Caco-2 (cell line): ENCODE measurements around the gene CDON. TPM values are rescaled to one million over a fixed set of nuclear protein-coding genes. Genes with fewer than 3 reads are reported as not detected.

Experiments
- BruUV-seq: library from RNA; stranded (reverse); fragments of 400-500 nt; replicated peaks from 2 replicates; lab custom pipeline; 2021; lab: Mats Ljungman, UMichigan
- CTCF ChIA-PET: fragments of 300-600 bp; sonication (Branson Sonifier 250); formaldehyde crosslinking; loops from one replicate; lab custom pipeline; 2022; ENCODE audit warnings: antibody characterized with exemption; lab: Charles Lee
- POLR2A ChIA-PET: fragments of 300-600 bp; sonication (Branson Sonifier 250); formaldehyde crosslinking; loops from one replicate; lab custom pipeline; 2022; ENCODE audit warnings: antibody characterized with exemption; lab: Charles Lee
- DNase-seq, 2 experiments: peaks; one replicate each; pipeline versions ENCODE4 v3.0.0 to v3.0.0-alpha.2; 2020 to 2022
- H3K27me3 ChIP-seq: replicated peaks from 2 replicates; pipeline ENCODE4 v1.6.0; 2011; ENCODE audit warnings: low read length; ENCODE audit not compliant: control insufficient read depth, insufficient read depth
- H3K36me3 ChIP-seq: 2 replicates; pipeline ENCODE4 v1.5.1; 2011; ENCODE audit warnings: low read length; ENCODE audit not compliant: control insufficient read depth, insufficient read depth
- H3K4me1 ChIP-seq: fragments of 250-450 bp; sonication (Bioruptor Pico); 2 replicates; pipeline ENCODE4 v1.5.1; 2020; ENCODE audit warnings: mild to moderate bottlenecking
- H3K4me3 ChIP-seq: 2 replicates; pipeline ENCODE4 v1.5.1; 2011; ENCODE audit warnings: low read depth, mild to moderate bottlenecking, control low read depth, low read length
- H3K9me3 ChIP-seq: fragments of 250-450 bp; sonication (Bioruptor Pico); 2 replicates; pipeline ENCODE4 v1.5.1; 2020; ENCODE audit warnings: mild to moderate bottlenecking, moderate library complexity
- H3K27ac Mint-ChIP-seq: one replicate; pipeline ENCODE4 v1.8.0; 2022; ENCODE audit warnings: mixed read lengths; ENCODE audit not compliant: unreplicated experiment
- H3K27me3 Mint-ChIP-seq: one replicate; pipeline ENCODE4 v1.8.0; 2022; ENCODE audit warnings: mixed read lengths; ENCODE audit not compliant: insufficient read depth, unreplicated experiment
- H3K36me3 Mint-ChIP-seq: one replicate; pipeline ENCODE4 v1.8.0; 2022; ENCODE audit warnings: mild to moderate bottlenecking, mixed read lengths; ENCODE audit not compliant: insufficient read depth, unreplicated experiment
- H3K4me1 Mint-ChIP-seq: one replicate; pipeline ENCODE4 v1.8.0; 2022; ENCODE audit warnings: low read depth, mixed read lengths; ENCODE audit not compliant: unreplicated experiment
- H3K4me3 Mint-ChIP-seq: one replicate; pipeline ENCODE4 v1.8.0; 2022; ENCODE audit warnings: mild to moderate bottlenecking, moderate library complexity, mixed read lengths; ENCODE audit not compliant: unreplicated experiment
- H3K9me3 Mint-ChIP-seq: one replicate; pipeline ENCODE4 v1.8.0; 2022; ENCODE audit warnings: mixed read lengths; ENCODE audit not compliant: unreplicated experiment
- intact Hi-C: fragments of 100-400 bp; cut with micrococcal nuclease; formaldehyde crosslinking; loops from one replicate; pipeline ENCODE4 v1.10.0; 2022; ENCODE audit not compliant: unreplicated experiment
- total RNA-seq: library from RNA; stranded (reverse); gene quantifications from 2 replicates; pipeline ENCODE4 v1.2.3, GENCODE V29; 2022
- TF ChIP-seq, protein P1 (sequence below), 2 experiments: fragments of 200-600 bp in 1 of 2; IDR thresholded peaks; 1 replicate in 1 of 2; 2 replicates in 1 of 2; pipeline versions ENCODE4 v1.5.1 to v1.8.0; 2011 to 2022; ENCODE audit warnings: antibody characterized with exemption in 1 of 2, control low read depth in 1 of 2, inconsistent platforms in 1 of 2, low read depth in 1 of 2, low read length in 1 of 2, mild to moderate bottlenecking in 1 of 2, moderate library complexity in 1 of 2; ENCODE audit not compliant: insufficient read depth in 1 of 2, severe bottlenecking in 1 of 2, unreplicated experiment in 1 of 2

The CDON gene
- total RNA-seq, 1 experiment from 2014 or later: 6.8 TPM

GRCh38 chr11:125949271-125950177 lies 113.1 kb downstream of the CDON start:
- POLR2A ChIA-PET: no interaction called here
- CTCF ChIA-PET: no interaction called here
- H3K4me3 ChIP-seq: no peak overlapping the region
- peaks cover 4% of the 10 kb centered on the region for H3K27me3 Mint-ChIP-seq
- H3K9me3 Mint-ChIP-seq: no peaks in the 10 kb centered on the region
- no peaks in the 10 kb centered on the region for H3K36me3 Mint-ChIP-seq
- intact Hi-C loops: no loop called here
- no TSS peak for BruUV-seq
- no peaks in the 10 kb centered on the region for H3K27me3 ChIP-seq
- no peaks in the 10 kb centered on the region for H3K4me1 ChIP-seq
- TF ChIP-seq, protein P1, sequence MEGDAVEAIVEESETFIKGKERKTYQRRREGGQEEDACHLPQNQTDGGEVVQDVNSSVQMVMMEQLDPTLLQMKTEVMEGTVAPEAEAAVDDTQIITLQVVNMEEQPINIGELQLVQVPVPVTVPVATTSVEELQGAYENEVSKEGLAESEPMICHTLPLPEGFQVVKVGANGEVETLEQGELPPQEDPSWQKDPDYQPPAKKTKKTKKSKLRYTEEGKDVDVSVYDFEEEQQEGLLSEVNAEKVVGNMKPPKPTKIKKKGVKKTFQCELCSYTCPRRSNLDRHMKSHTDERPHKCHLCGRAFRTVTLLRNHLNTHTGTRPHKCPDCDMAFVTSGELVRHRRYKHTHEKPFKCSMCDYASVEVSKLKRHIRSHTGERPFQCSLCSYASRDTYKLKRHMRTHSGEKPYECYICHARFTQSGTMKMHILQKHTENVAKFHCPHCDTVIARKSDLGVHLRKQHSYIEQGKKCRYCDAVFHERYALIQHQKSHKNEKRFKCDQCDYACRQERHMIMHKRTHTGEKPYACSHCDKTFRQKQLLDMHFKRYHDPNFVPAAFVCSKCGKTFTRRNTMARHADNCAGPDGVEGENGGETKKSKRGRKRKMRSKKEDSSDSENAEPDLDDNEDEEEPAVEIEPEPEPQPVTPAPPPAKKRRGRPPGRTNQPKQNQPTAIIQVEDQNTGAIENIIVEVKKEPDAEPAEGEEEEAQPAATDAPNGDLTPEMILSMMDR (IDR thresholded peaks at IDR 0.05; ENCODE audit: insufficient read depth in 1 of 2, low read depth in 1 of 2, low read length in 1 of 2, severe bottlenecking in 1 of 2, unreplicated experiment in 1 of 2): no peak
- no peak overlapping the region for H3K4me3 Mint-ChIP-seq
- DNase-seq: no peak
- no peaks in the 10 kb centered on the region for H3K36me3 ChIP-seq
- H3K27ac Mint-ChIP-seq: no peak overlapping the region
- H3K9me3 ChIP-seq: no peaks in the 10 kb centered on the region
- H3K4me1 Mint-ChIP-seq: no peaks in the 10 kb centered on the region

DNA sequence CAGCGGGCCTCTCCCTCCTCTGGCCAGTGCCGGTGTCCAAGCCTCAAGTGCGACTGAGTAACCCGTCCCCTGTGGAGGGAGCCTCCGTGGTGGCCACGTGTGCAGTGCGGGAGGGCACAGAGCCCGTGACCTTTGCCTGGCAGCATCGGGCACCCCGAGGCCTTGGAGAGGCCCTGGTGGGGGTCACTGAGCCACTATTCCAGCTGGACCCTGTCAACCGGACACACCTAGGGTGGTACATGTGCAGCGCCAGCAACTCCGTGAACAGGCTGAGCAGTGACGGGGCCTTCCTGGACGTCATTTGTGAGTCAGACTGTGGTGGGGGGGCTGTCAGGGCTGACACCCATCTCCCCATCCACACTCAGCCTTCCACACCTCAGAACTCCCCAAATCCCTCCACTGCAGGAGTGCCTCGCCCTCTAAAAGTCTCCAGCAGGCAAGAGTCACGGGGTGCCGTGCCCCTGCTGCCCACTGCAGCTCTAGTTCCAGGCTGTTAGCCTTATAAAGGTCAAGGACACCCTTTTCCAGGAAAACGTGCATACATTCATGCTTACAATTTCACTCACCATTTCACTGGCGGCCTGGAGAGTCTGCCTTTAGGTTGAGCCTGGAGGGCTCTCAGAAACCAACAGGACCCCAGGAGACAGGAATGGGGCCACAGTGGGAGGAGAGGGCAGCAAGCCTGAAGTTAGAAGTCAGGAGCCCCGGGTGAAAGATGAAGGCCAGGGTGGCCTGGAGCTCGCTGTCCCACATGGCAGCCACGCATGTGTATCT lies 114.2 kb downstream of the CDON start:
- H3K27me3 Mint-ChIP-seq: peaks cover 8% of the 10 kb centered on the region
- no TSS peak for BruUV-seq
- ChIA-PET POLR2A (no interaction called here), CTCF (interaction anchor here (0.6 kb wide), 1 partner anchor 246 kb away, joined by 3 read pairs; no protein-coding TSS in a partner anchor)
- TF ChIP-seq, protein P1 (IDR thresholded peaks at IDR 0.05; ENCODE audit: insufficient read depth in 1 of 2, low read depth in 1 of 2, low read length in 1 of 2, severe bottlenecking in 1 of 2, unreplicated experiment in 1 of 2): no peak
- no peaks in the 10 kb centered on the region for H3K36me3 ChIP-seq
- H3K4me1 ChIP-seq: no peaks in the 10 kb centered on the region
- H3K36me3 Mint-ChIP-seq: no peaks in the 10 kb centered on the region
- DNase-seq: no peak
- H3K4me3 Mint-ChIP-seq: no peak overlapping the region
- 0 out of 2 replicates have a peak, but pooled peaks cover 1% of the 10 kb centered on the region for H3K27me3 ChIP-seq
- no peak overlapping the region for H3K27ac Mint-ChIP-seq
- intact Hi-C loops: no loop called here
- H3K9me3 Mint-ChIP-seq: no peaks in the 10 kb centered on the region
- no peaks in the 10 kb centered on the region for H3K4me1 Mint-ChIP-seq
- H3K4me3 ChIP-seq: no peak overlapping the region
- no peaks in the 10 kb centered on the region for H3K9me3 ChIP-seq
